ENCODE data around the gene ABITRAM. TPM values are rescaled to one million over a fixed set of nuclear protein-coding genes. Genes with fewer than 3 reads are reported as not detected.
A peak's percentile ranks its signal among the peaks of the same experiment; 100 is the strongest.
"Not testable (repeated sequence)": the region's sequence is repeated elsewhere in the genome, so short reads cannot be mapped to it uniquely, and the experiment has no call there.

ABITRAM gene
- 10 to 100 TPM in 2 of 3 donors, 1 to 10 TPM in 1; 7.5 to 24.4 (median 10.6) TPM for polyA plus RNA-seq

DNA sequence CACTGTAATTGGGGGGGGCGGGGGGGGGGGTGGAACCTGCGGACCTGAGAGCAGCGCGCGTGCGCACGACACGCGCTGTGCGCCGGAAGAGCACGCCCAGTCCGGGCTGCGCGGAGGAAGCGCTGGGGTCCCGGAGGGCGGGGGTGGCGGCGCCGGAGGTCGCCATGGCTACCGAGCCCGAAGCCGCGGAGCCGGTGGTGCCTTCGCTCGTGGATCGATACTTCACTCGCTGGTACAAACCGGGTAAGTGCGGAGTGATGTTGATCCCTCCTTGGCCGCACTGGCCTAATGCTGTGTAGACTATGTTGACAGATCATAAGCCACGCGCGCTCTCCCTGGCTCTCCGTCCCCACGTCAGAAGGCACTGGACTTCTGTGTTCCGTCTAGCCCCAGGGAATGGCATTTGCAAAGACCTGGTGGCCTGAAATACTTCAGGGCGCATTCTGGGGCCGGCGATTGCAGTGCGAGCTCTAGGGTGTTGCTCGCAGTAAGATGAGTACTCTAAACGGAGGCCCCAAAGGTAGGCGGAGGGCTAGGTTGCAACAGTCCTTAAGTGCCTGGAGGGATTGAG lies at the start of gene ABITRAM:
Gene ABITRAM (plus strand): TSS at position 78 of the 571 bp plus-strand sequence. CDS start 87 bp downstream, at position 165.
- no peaks in the 10 kb centered on the region for H3K9me3 Mint-ChIP-seq
- peaks cover 0 to 8% (median 7%) of the 10 kb centered on the region in 3 donors for H3K27me3 Mint-ChIP-seq (ENCODE audit: low read depth in 3 of 3)

GRCh38 chr9:108884701-108885100 lies 49.5 kb upstream of the ABITRAM start:
- Mint-ChIP-seq H3K9me3 (no peaks in the 10 kb centered on the region), H3K27me3 (ENCODE audit: low read depth in 3 of 3) (no peaks in the 10 kb centered on the region), H3K27ac (no peak overlapping the region), H3K4me1 (no peaks in the 10 kb centered on the region), H3K4me3 (no peak overlapping the region), H3K36me3 (peaks cover 18 to 36% (median 21%) of the 10 kb centered on the region in 3 donors)
- no peak for DNase-seq

More for the DNA sequence above, at the start of gene ABITRAM:
- peaks cover 27 to 48% of the 10 kb centered on the region in 2 donors for H3K4me1 Mint-ChIP-seq
- peak; percentile 77 to 84 (median 84) for DNase-seq
- peaks cover 0 to 6% (median 4%) of the 10 kb centered on the region in 3 donors for H3K36me3 Mint-ChIP-seq
- peak within 1 kb of the TSS; percentile 99 for H3K4me3 Mint-ChIP-seq
- peak within 1 kb of the TSS; percentile 94 to 99 (median 97) for H3K27ac Mint-ChIP-seq

GRCh38 chr9:108885643-108886348 lies 48.4 kb upstream of the ABITRAM start:
- H3K4me1 Mint-ChIP-seq = no peaks in the 10 kb centered on the region
- H3K27me3 Mint-ChIP-seq (ENCODE audit: low read depth in 3 of 3) = peaks cover 0 to 2% (median 0%) of the 10 kb centered on the region in 3 donors

GRCh38 chr9:108886594-108887271 lies 47.5 kb upstream of the ABITRAM start:
- Mint-ChIP-seq H3K36me3 (peaks cover 21 to 46% (median 25%) of the 10 kb centered on the region in 3 donors), H3K27ac (peak overlapping the region in 3 of 6 donors; percentile 8 to 26 (median 22))
- H3K4me3 Mint-ChIP-seq; H3K4me1 Mint-ChIP-seq; H3K27me3 Mint-ChIP-seq (ENCODE audit: low read depth in 3 of 3); DNase-seq; H3K9me3 Mint-ChIP-seq: not testable (repeated sequence)

More at GRCh38 chr9:108885643-108886348, 48.4 kb upstream of the ABITRAM start:
- Mint-ChIP-seq H3K4me3 (no peak overlapping the region), H3K36me3 (peaks cover 19 to 38% (median 21%) of the 10 kb centered on the region in 3 donors), H3K9me3 (no peaks in the 10 kb centered on the region), H3K27ac (peak overlapping the region in 2 of 6 donors; percentile 4 to 22)
- no peak for DNase-seq

DNA sequence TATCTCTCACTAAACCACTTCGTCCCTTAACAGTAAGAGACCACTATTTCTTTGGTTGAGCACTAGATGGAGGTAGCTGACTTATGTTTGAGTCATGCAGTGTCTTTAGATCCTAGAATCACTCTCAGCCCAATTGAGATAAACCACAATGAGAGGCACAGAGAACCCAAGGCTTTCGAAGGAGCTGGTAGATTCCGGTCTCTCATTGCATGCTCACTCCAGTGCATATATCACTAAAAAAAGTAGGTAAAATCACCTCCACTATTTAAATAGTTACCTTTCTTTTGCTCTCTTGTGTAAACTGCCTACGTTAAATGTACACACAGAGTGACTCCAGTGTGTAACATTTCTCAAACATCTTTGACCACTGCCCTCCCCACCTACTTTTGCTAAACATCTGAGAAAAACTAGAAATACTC lies 44.5 kb upstream of the ABITRAM start:
- DNase-seq = no peak
- Mint-ChIP-seq H3K27me3 (ENCODE audit: low read depth in 3 of 3) (peaks cover 0 to 2% (median 0%) of the 10 kb centered on the region in 3 donors), H3K27ac (no peak overlapping the region), H3K9me3 (no peaks in the 10 kb centered on the region), H3K4me3 (no peak overlapping the region), H3K36me3 (peaks cover 30 to 59% (median 36%) of the 10 kb centered on the region in 3 donors), H3K4me1 (no peaks in the 10 kb centered on the region)

DNA sequence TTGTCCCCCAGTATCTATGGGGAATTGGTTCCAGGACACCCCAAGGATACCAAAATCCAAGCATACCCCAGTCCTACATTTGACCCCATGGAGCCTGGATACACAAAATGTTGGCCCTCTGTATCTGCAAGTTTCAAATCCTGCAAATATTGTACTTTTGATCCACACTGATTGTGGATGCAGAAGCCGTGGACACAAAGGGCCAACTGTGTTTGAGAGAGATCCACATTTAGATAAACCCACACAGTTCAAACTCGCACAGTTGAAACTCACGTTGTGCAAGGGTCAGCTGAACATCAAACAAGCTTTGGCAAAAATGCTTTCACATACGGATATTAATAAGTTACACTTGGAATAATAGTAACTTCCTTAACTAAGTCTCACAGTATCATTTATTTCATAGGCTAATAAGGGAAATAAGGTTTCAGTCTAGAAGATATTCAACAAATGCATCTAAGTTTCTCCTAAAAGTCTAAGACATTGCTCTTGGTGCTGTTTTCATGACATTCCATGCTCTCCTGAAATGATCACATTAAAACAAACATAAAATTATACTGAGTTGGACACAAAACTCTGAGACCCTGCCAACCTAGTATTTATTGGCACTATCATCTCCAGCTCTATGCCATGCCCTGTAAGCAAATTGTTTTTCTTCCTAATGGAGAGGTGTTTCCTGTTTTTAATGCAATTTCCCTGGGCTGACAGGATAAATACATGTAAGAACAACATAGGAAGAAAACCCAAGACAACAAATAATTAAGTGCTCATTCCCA lies 39.8 kb upstream of the ABITRAM start:
- Mint-ChIP-seq H3K27ac (no peak overlapping the region), H3K36me3 (peaks cover 45 to 81% (median 48%) of the 10 kb centered on the region in 3 donors), H3K4me1 (no peaks in the 10 kb centered on the region), H3K4me3 (no peak overlapping the region), H3K27me3 (ENCODE audit: low read depth in 3 of 3) (peaks cover 0 to 5% (median 0%) of the 10 kb centered on the region in 3 donors), H3K9me3 (no peaks in the 10 kb centered on the region)
- DNase-seq = no peak

DNA sequence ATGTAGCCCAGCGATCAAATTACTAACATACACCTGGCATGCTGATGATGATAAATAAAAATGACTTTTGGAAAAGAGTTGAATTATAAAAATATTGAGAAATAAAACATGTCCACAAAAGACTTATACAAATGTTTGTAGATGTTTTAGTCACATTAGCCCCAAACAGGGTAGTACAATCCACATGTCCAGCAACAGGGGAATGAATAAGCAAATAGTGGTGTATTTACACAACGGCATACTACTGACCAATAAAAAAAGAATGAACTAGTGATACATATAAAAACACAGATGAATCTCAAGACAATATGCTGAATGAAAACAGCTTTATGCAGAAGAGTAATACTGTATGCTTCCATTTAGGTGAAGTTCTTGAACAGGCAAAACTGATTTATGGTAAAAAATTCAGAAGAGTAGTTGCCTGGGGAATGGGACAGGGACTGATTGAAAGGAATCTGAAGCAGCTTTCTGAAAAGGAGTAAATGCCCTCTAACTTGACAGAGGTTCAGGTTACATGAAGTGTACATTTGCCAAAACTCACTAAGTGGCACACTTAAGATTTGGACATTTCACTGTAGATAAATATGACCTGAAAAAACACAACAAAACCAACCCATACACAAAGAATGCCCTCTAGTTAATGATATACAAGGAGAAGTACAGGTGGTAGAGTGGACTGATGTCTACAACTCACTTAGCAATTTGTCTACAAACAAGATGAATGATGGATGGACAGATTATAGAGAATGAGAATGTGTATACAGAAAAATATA lies 36.7 kb upstream of the ABITRAM start:
- H3K27ac Mint-ChIP-seq = peak overlapping the region in 1 of 6 donors; percentile 48
- H3K9me3 Mint-ChIP-seq = no peaks in the 10 kb centered on the region
- no peaks in the 10 kb centered on the region for H3K4me1 Mint-ChIP-seq
- peaks cover 0 to 5% (median 0%) of the 10 kb centered on the region in 3 donors for H3K27me3 Mint-ChIP-seq (ENCODE audit: low read depth in 3 of 3)
- H3K36me3 Mint-ChIP-seq = peaks cover 38 to 65% (median 47%) of the 10 kb centered on the region in 3 donors
- H3K4me3 Mint-ChIP-seq = no peak overlapping the region
- no peak for DNase-seq

GRCh38 chr9:108899023-108899695 lies 35.0 kb upstream of the ABITRAM start:
- H3K27me3 Mint-ChIP-seq (ENCODE audit: low read depth in 3 of 3); H3K27ac Mint-ChIP-seq; H3K4me3 Mint-ChIP-seq; DNase-seq; H3K9me3 Mint-ChIP-seq; H3K4me1 Mint-ChIP-seq: not testable (repeated sequence)
- H3K36me3 Mint-ChIP-seq = peaks cover 42 to 62% (median 47%) of the 10 kb centered on the region in 3 donors

GRCh38 chr9:108900176-108900575 lies 34.0 kb upstream of the ABITRAM start:
- H3K36me3 Mint-ChIP-seq = peaks cover 39 to 59% (median 49%) of the 10 kb centered on the region in 3 donors
- H3K27ac Mint-ChIP-seq = peak overlapping the region in 1 of 6 donors; percentile 9

GRCh38 chr9:108903420-108904103 lies 30.6 kb upstream of the ABITRAM start:
- H3K4me3 Mint-ChIP-seq = no peak overlapping the region
- H3K36me3 Mint-ChIP-seq = peaks cover 31 to 60% (median 35%) of the 10 kb centered on the region in 3 donors
- H3K27me3 Mint-ChIP-seq (ENCODE audit: low read depth in 3 of 3) = peaks cover 0 to 3% (median 0%) of the 10 kb centered on the region in 3 donors
- peak overlapping the region in 1 of 6 donors; percentile 76 for H3K27ac Mint-ChIP-seq
- DNase-seq = no peak
- H3K4me1 Mint-ChIP-seq = no peaks in the 10 kb centered on the region
- no peaks in the 10 kb centered on the region for H3K9me3 Mint-ChIP-seq

More at GRCh38 chr9:108900176-108900575, 34.0 kb upstream of the ABITRAM start:
- DNase-seq = no peak
- no peak overlapping the region for H3K4me3 Mint-ChIP-seq
- peaks cover 0 to 5% (median 0%) of the 10 kb centered on the region in 3 donors for H3K27me3 Mint-ChIP-seq (ENCODE audit: low read depth in 3 of 3)
- no peaks in the 10 kb centered on the region for H3K4me1 Mint-ChIP-seq
- no peaks in the 10 kb centered on the region for H3K9me3 Mint-ChIP-seq

DNA sequence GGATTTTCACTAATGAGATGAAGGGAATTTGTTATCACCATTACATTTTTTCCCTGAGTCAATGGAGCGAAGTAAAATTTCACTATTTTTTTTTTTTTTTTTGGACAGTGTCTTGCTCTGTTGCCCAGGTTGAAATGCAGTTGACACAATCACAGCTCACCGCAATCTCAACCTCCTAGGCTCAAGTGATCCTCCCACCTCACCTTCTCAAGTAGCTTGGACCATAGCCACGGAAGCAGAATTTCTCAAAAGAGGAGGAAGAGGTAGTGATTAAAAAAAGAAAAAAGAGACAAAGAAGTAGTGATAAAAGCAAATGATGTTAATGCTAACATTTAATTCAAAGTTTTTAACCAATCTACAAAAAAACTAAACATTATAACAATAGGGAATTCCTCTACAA lies 30.0 kb upstream of the ABITRAM start:
- Mint-ChIP-seq H3K9me3 (no peaks in the 10 kb centered on the region), H3K4me3 (no peak overlapping the region), H3K4me1 (no peaks in the 10 kb centered on the region), H3K36me3 (peaks cover 36 to 62% (median 40%) of the 10 kb centered on the region in 3 donors), H3K27ac (no peak overlapping the region), H3K27me3 (ENCODE audit: low read depth in 3 of 3) (peaks cover 0 to 3% (median 0%) of the 10 kb centered on the region in 3 donors)
- no peak for DNase-seq

- Mint-ChIP-seq H3K4me1 (peaks cover 1 to 3% of the 10 kb centered on the region in 2 donors), H3K36me3 (peaks cover 45 to 69% (median 45%) of the 10 kb centered on the region in 3 donors), H3K9me3 (no peaks in the 10 kb centered on the region), H3K27ac (no peak overlapping the region), H3K27me3 (ENCODE audit: low read depth in 3 of 3) (peaks cover 0 to 2% (median 0%) of the 10 kb centered on the region in 3 donors), H3K4me3 (no peak overlapping the region)
- no peak for DNase-seq
Observed at GRCh38 chr9:108905494-108905893, 28.7 kb upstream of the ABITRAM start.

Data from immature natural killer cell (primary cell).